Head of caudate nucleus (tissue), 42 donors: ENCODE results near the gene EIF3L.

ENCODE experiments used
- DNase-seq, 42 donors: peaks; one replicate each; pipeline versions ENCODE4 v3.0.0 to v3.0.0-alpha.2; 2020 to 2021; ENCODE audit warnings: mixed read lengths in 7 of 42
- intact Hi-C: fragments of 100-400 bp; cut with DNase I; formaldehyde crosslinking; loops from one replicate; pipeline ENCODE4 v1.15.0; 2022

Gene EIF3L

DNA sequence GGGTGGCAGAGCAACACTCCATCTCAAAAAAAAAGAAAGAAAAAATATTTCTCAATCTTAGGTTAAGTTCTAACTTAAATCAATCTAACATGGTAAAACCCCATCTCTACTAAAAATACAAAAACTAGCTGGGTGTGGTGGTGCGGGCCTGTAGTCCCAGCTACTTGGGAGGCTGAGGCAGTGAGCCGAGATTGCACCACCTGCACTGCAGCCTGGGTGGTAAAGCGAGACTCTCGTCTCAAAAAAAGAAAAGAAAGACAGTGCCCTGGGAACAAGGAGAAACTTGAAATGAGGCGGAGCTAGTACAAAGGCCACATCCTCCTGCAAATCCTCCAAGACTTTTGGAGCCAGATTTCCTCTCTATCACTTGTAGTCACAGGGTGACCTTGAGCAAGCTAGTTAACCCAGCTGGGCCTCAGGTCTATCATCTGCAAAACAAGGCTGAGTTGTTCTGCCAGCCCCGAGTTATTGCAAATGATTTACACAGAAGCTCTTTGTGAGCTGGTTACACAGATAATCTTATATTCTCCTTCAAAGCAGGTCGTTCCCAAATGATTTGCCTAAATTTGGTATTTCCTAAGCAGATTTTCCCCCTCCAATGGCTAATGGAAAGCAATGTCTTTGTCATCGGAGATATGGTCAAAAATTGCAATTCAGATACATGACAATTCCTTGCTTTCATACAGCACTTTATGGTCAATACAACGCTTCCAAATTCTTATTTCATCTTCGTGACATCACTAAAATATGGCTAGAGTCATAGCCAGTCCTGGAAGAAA is 7.0 kb upstream of the EIF3L start:
- intact Hi-C loops: no loop called here
- no peak for DNase-seq

DNA sequence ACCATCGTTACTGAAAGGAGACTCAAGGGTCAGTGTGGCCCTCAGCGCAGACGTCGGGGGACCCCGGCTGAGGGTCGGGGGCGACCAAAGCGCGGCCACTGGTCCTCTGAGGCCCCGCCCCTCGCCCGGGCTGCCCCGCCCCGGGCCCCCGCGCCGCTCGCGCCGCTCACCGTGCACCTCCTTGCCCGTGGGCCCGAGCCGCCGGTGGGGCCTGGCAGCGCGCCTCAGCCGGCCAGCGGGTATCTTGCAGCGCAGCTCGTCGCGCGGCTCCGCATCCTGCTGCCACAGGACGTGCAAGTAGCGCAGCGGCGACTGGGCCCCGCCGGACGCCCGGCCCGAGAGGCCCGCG is 5.5 kb upstream of the EIF3L start:
- intact Hi-C loops: no loop called here
- peak in 30 of 42 donors; percentile 19 to 71 (median 54) for DNase-seq

DNA sequence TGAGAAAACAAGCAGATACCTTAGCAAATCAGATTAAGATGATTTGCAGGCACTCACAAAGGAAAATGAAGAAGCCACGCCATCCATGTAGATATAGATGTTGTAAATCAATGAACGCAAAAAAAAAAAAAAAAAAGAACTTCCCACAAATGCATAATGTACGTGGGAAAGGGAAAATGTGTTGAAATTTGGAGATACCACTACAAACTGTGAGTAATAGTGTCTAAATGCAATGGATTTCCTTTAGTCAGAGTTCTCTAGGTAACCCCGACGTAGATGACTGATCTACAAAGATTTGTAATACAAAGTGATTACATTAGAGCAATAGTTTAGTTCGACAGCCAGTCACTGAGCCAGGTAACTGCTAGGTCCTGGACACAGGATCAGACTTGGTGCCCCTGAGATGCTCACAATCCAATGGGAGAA is 4.3 kb upstream of the EIF3L start:
- intact Hi-C loops: loop anchor here (5.0 kb wide), 1 partner anchor 38 kb away; the partner anchor contains the start of gene GCAT

DNA sequence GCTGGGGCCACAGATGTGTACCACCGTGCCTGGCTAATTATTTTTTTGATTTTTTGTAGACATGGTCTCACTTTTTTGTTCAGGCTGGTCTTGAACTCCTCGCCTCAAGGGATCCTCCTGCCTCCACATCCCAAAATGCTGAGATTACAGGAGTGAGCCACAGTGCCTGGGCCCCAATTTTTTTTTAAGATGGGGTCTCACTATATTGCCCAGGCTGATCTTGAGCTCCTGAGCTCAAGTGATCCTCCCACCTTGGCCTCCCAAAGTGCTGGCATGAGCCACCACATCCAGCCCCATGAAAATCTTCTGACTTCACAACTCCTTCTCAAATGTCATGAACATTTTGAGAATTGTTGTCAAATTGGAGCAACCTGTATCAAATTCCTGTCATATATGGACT is 2.8 kb upstream of the EIF3L start:
- intact Hi-C loops: loop anchor here (5.0 kb wide), 1 partner anchor 39 kb away; the partner anchor contains the start of gene GCAT
- no peak for DNase-seq

More for the DNA sequence above, 4.3 kb upstream of the EIF3L start:
- DNase-seq: no peak

DNA sequence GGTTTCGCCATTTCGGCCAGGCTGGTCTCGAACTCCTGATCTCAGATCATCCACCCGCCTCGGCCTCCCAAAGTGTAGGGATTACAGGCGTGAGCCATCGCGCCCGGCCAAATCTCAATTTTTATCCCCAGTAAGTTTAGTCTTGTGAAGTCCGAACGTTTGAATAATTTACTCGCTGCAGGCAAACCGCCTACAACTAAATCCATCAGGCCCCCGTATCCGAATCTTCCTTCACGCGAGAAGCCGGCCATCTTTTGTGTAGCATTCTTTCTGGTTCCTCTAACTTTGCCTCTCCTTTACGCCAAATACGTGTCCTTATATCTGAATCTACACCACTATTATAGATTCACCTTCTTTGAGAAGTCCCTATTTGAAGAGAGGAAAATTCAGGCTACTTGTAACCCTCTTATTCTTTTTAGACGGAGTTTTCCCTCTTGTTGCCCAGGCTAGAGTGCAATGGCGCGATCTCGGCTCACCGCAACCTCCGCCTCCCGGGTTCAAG is 581 bp upstream of the EIF3L start:
- DNase-seq: peak in 5 of 42 donors; percentile 13 to 40 (median 20)
- intact Hi-C loops: loop anchor here (5.0 kb wide), 1 partner anchor 41 kb away; the partner anchor contains the start of gene GCAT

DNA sequence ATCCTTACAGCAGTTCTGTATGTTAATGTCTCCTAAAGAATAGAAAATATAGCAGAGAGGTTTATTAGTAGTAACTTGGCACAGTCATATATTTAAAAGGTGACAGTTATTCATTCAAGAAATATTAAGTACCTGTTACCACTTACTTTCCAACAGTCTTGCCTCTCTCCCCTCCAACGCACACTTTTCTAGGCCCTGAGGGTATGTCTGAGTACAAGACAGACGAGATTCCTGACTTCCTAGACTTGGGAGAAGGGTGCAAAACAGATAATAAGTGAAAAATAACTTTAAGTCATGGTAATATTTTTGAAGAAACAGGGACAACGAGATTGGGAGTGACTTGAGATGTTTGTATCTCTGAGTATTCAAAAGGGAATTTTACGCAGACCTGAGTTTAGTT is 1.6 kb downstream of the EIF3L start:
- DNase-seq: no peak
- intact Hi-C loops: no loop called here

DNA sequence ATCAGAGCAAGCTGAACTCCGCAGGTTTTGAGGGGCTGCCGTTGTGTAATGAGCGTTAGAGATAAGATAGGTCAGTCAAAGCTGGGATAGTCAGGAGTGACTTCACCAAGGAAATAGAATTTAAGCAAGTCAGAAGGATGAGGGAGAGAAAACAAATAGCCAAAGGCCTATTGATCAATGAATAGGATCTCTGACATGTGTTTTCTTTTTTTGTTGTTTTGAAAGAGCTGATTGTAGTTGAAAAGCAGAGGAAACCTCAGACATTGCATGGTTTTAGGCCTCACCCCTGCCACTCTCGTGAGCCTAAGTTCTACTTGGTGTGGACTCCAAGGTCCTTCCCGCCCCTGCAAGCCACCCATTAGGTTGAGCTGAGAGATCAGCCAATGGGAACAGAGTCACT is 3.2 kb downstream of the EIF3L start:
- intact Hi-C loops: no loop called here
- DNase-seq: no peak

DNA sequence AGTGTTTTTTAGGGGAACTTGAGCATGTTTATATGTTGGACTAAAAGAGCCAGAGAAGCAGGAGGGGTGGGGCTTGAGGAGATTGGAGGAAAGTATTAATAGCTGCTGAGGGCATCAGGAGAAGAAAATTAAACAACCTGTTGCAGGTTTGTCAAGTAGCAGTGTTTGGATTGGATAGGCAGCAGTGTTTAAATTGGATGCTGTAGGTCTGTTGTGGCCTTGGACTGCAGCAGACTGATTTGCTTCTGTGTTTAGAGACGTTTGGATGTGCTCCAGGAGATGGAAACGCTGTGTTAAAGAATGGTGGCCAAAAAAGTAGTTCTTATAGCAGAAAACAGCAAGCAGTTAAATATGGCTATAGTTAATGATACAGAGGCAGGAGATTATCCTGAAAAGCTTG is 5.7 kb downstream of the EIF3L start:
- intact Hi-C loops: no loop called here
- no peak for DNase-seq

DNA sequence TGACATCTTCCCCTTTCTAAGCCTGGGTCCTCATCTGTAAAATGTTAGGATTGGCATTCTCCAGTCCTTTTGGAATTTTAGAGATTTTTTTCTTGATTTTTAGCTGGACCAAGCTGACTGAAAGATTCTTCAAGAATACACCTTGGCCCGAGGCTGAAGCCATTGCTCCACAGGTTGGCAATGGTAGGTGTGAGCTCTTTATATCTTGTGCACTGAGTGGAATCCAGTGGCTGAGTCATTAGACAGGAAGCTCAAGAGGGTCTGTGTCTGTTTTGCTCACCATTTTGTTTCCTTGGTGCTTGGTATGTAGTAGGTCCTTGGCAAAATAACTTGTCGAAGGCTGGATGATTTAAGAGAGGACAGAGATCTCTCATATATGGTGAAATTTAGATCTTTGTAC is 6.2 kb downstream of the EIF3L start:
- intact Hi-C loops: no loop called here
- no peak for DNase-seq

DNA sequence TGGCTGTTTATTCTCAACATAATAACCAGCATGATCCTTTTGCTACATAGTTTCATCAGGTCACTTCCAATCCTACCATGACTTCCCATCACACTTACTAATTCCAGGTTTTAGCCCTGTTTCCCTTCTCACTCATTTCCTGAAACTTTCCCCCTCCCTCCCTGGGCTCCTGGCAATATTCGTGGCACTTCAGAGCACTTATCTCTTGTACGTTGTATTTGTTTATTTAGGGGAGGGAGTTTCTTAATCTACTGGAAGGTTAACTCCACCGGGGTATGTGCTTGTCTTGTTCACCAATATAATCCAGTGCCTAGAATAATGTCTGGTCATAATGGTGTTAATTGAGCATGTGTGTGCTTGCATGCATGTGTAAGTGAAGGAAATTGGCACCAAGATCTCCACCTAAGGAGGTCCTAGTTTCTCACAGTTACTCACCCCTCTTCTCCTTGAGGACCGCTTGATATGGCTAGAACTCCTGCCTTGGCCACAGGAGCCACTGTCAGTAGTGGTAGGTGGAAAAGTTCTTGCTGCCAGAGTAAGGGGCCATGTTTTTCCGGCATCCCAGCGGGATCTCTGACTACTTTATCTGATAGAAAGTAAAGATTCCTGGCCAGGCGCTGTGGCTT is 11.7 kb downstream of the EIF3L start:
- no peak for DNase-seq
- intact Hi-C loops: no loop called here

DNA sequence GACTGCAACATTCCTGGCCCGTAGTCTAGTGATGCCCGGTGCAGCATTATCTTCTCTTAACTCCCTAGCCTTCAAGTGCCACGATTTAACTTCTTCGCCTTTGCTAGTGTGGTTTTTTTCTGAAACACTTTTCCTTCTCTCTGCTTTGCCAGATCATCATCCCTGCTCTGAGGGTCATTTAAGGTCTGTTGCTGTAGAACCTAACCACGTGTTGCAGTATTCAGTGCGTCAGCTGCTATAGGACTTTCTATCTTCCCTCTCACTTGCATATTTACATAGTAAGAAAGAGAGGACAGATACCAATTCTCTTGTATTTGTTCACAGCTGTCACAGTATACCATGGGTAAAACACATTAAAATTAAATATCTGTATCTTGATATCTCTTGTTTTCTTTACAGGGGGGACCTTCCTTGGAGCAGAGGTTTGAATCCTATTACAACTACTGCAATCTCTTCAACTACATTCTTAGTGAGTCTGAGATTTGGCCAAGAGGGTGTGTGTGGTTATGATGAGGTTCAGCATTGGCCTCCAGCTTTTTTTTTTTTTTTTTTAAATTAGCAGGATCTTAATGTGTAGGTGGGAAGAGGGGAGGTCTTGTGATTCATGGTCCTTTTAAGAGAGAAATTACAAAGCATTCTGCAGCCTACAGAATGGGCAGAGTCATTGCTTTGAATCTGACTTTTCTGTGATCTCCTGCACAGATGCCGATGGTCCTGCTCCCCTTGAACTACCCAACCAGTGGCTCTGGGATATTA is 13.5 kb downstream of the EIF3L start:
- intact Hi-C loops: loop anchor here (2.0 kb wide), 1 partner anchor 44 kb away; no protein-coding TSS in a partner anchor
- peak in 4 of 42 donors; percentile 11 to 26 (median 23) for DNase-seq

DNA sequence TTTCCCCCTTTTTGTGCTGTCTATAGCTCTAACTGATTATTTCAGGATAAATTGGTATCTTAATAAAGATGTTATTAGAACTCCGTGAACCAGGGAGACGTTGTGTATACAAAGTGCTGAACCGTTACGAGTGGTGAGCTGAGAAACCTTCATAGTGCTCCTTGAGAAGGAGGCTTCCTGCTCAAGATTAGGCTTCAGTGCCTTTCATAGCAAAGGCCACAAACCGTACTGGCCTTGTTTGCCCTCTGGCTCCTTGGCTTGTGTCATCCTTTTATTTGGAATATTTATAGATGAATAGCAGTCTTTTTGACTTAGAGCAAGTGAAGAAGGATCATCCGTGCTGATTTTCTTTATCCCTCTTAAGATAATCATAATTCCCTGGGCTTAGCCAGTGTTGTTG is 16.3 kb downstream of the EIF3L start:
- DNase-seq: no peak
- intact Hi-C loops: no loop called here

DNA sequence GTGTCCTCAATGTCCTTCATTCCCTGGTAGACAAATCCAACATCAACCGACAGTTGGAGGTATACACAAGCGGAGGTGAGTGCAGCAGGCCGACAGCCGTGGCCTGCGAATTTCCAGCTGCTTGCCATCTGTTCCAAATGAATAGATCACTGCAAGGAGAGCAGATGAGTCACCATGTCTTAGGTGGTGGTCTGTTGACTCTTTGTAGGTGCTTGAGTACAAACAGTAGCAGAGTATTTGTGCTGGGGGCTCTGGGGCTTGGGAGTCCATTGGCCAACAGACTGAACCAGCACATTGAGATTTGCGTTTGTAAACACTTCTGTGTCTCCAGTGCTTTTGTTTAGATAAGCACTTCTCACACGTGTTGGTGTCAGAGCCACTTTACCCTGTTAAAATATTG is 21.1 kb downstream of the EIF3L start:
- intact Hi-C loops: no loop called here
- DNase-seq: no peak

DNA sequence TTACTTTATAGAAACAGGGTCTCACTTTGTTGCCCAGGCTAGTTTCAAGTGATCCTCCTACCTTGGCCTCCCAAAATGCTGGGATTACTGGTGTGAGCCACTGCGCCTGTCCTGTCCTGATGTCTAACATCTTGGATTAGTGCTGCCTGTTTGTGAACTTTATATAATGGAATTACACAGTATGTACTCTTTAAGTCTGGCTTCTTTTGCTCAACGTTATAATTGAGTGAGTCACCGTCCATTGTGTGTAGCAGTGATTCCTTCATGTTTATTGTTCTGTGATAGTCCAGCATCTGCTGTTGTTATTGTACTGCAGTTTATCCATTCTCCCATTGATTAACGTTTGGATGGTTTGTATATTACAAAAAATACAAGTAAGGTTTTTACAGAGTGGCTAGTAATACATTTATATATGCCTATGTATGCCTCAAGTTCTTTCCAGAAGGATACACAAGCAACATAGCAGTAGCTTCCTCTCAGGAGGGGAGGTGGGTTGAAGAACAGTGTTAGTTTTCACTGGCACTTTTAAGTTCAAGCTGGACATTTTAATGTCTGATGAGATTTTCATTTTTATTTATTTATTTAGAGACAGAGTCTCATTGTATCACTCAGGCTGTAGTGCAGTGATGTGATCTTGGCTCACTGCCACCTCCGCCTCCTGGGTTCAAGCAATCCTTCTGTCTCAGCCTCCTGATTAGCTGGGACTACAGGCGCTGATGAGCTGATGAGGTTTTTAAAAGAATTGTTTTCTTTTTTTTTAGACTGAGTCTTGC is 31.6 kb downstream of the EIF3L start:
- intact Hi-C loops: no loop called here
- DNase-seq: peak; percentile 23 to 90 (median 74)

DNA sequence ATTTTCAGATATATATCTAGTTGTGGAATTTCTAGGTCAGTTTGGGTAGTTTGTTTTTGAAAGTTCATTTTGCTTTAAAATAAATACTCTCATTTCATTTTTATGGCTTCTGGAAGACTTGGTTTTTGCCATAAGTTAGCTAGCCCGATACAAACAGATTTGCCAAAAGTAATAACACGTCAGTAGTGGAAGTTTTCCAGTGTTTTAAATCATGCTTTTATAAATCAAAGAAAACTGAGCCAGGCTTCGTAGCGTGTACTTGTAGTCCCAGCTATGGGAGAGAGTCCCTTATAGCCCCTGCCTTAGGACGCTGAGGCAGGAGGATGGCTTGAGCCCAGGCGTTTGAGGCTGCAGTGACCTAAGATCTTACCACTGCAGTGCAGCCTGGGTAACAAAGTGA is 35.2 kb downstream of the EIF3L start:
- intact Hi-C loops: no loop called here
- DNase-seq: peak in 1 of 42 donors; percentile 28

DNA sequence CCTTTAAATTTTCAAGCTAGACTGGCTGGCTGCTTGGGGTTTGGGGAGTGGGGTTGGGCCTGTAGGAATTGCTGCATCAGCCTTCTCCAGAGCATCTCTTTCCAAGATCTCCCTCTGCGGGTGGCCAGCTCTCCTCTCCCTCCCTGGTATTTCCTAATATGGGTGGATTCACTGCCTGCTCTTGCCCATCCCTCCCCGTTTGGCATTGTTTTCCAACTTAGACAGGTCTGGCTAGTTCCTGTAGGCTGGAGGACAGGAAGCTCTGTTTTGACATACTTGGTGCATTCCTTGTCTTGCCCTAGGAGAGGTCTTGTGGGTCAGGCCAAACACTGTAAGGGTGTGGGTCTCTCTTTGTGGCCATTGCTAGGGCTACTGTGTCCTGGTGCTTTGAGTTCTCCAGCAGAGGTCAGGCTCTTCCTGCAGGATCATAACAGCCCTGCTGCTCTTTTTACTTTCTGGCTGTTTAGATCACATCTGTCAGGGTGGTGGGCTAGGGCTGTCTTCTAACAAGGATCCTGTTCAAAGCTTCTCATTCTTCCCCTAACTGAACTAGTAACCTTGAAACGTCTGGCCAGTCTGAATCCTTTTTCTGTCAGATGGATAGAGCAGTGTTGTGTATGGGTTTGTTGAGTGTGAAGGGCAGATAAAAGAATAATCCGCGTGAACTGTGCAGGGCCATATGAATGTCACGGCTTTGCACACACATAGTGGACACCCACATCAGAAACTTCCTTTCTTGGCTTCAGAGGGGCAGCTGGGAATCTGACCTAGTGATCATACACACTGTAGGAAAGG is 38.6 kb downstream of the EIF3L start:
- intact Hi-C loops: loop anchor here (2.0 kb wide), 1 partner anchor 43 kb away; no protein-coding TSS in a partner anchor
- peak in 33 of 42 donors; percentile 28 to 82 (median 61) for DNase-seq

DNA sequence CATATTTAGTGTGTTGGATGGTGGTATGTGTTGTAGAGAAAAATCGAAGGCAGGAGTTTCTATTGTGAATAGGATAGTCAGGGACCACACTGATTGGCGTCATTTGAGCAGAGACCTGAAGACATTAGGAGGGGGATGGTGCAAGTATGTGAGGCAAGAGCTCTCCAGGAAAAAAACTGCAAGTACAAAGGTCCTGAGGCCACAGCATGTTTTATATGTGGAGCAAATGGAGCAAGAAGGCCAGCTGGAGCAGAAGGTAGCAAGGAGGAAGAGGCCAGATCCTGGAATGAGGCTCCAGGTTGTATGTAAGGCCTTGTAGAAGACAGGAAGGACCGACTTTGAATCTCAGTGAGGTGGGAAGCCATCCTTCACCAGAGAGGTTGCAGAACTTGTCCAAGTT is 42.7 kb downstream of the EIF3L start:
- intact Hi-C loops: no loop called here
- DNase-seq: no peak
